GM19467 (cell line): ENCODE measurements around the gene PTF1A.
"Not testable (repeated sequence)": the region's sequence is repeated elsewhere in the genome, so short reads cannot be mapped to it uniquely, and the experiment has no call there.

Source experiments
- ATAC-seq: cut with Tn5 transposase; IDR thresholded peaks from one replicate; pipeline ENCODE4 v1.9.1; 2021; ENCODE audit warnings: mild to moderate bottlenecking, moderate library complexity; ENCODE audit not compliant: unreplicated experiment

Gene PTF1A

DNA sequence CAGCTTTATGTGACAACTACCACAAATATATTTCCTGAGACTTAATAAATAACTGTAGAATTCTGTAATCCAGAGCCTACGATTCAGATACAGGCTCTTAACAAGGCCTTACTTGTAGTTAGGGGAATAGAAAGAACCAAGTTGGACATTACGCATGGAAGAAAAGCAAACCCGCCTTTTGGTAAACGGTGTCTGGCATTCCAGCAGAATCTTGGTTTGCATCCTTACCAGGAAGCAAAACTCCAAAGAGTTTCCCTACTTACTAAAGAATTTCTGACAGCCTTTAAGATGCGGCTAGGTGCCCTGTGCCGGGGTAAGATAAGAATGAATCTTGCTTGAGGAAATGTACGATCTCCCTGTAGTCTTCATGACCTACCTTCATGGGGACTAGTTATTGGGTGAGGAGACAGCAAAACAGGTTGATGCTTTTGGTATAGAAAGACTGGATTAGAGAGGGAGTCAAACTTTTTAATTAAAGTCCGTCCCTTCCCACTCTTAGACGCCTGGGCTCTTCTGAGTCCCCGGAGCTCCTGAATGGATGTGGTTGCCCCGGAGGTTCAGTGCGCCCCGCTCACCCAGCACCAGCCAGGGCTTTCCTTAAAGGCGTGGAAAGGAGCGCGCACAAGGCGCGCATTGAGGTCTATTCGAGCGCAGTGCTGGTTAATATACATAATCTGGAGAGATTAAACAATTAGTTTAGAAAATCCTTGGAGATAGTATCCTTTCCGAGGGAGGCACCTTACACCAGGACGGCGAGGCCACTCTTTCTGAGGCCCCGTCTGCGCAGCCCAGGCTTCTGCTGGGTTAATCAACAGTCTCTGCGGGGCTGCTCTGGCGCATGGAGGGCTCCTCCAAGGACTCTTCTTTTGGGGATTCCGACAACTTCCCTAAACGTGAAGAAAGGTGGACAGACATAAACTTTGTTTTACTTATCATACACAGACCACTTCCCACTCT, 11.5 kb downstream of the PTF1A start:
- no peak for ATAC-seq

DNA sequence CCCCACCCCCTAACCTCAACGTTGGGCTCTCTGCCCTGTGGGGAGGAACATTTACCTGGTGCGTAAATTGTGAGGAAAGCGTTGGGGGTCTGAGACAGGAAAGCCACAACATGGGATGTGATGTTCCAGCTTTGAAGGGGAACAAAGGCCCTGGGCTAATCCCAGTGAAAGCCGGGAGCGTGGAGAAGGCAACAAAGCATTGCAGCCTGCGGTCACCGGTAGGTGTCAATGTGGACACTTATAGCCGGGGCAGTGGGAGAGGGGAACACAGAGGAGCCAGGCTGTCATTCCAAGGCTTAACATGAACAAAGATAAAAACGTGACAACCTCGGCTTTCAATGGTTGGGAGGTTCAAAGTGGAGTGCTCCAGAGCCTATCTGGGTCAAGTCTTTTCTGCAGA, 12.7 kb downstream of the PTF1A start:
- ATAC-seq, result no peak

DNA sequence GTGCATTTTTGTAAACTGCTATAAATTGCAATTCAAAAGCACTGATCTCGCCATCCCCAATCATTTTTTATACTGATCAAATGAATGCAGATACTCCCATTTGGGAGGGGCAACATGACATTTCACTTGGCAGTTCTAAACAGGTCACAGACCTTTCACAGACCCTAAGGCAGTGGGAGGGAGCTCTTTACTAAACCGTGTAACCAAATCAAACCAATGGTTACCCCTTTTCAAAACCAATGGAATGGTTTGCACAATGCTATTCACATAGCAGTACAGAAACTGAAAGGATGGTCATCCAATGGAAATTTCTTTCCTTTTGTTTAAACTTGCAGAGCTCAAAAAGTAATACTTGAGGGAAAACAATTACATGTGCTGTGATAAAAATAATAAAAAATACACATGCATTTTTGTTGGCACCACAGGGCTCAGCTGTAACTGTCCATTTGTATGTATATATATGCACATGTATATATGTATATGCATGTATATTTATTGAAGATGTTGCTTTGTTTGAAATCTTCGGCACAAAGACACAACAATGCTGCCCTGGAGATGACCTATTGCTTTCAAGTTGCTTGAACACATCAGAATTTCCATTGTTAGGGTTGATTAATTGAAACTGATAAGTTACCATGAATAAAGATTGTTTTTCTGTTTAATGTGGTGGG, 14.0 kb downstream of the PTF1A start:
- no peak for ATAC-seq

DNA sequence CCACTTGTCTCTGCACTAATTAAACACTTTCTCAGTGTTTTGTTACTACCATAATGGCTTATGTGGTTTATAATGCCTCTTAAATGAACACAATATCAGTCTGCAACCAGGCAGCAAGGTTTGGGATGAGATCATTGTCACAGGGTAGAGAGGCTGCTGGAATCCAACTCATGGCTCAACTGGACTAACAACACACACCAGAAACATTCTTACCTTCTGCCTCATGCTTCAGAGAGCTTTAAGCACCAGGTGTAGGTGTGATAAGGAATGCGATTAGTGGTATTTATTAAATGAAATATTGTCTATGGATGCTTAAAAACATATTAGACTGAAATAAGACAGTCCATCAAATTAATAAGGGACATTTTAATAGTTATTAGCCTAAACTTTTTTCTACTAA, 25.4 kb downstream of the PTF1A start:
- no peak for ATAC-seq

DNA sequence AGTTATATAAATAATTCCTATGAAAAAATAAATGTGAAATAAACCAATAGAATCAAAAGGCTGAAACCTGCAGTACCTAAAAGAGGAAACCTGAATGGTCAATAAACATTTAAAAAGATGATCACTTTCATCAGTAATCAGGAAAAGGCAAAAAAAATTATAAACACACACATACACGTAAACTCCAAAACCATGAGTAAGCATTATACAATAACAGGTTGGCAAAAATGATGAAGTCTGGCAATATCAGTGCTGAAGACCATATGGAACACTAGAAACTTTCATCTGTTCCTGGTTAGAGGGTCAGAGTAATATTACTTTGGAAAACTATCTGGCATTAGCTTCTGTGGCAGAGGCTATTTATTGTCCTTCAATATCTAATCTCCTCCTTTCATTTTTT, 38.5 kb downstream of the PTF1A start:
- no peak for ATAC-seq

DNA sequence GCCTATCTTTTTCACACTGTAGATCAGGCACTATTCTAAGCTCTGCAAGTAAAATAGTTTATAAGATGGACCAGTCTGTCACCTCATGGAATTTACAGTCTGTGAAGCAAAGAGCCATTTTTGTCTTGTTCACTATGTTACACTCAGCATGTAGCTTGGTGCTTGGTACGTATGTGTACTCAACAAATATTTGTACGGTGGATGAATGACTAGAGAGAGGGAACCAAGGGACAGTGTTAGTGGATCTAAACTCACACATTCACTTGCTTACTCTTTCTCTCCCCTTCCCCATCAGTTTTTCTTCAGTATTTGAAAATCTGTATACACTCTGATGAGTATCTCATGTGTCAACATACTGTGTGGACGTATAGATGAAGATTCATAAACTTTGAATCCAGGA, 45.9 kb downstream of the PTF1A start:
- no peak for ATAC-seq

DNA sequence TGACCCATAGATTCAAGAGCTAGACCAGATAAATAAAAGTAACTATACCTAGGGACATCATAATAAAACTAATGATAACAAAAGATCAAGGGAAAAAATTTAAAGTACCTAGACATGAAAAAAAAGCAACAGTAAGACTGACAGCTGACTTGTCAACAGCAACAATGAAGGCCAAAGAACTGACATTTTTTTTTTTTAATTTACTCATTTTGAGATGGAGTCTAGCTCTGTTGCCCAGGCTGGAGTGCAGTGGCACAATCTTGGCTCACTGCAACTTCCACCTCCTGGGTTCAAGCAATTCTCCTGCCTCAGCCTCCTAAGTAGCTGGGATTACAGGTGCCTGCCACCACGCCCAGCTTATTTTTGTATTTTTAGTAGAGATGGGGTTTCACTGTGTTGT, 49.7 kb downstream of the PTF1A start:
- not testable (repeated sequence) for ATAC-seq
